Lower leg skin (tissue), 4 donors: ENCODE data around the gene GRIK2. TPM values are rescaled to one million over a fixed set of nuclear protein-coding genes. Genes with fewer than 3 reads are reported as not detected.

Source experiments
- DNase-seq, 2 donors: peaks; one replicate each; pipeline ENCODE4 v3.0.0-alpha.2; 2019; ENCODE audit warnings: low spot score in 2 of 2
- H3K4me3 ChIP-seq: fragments of 200-600 bp; sonication (generic); 2 replicates; pipeline ENCODE4 v1.5.1; 2017; ENCODE audit warnings: mild to moderate bottlenecking, low read depth; ENCODE audit not compliant: poor library complexity, severe bottlenecking
- CTCF ChIP-seq, 3 donors: fragments of 450-650 bp; IDR thresholded peaks; one replicate each; pipeline ENCODE4 v1.5.1; 2016; ENCODE audit warnings: antibody characterized with exemption in 3 of 3, mild to moderate bottlenecking in 3 of 3, moderate library complexity in 2 of 3
- POLR2A ChIP-seq, 2 donors: fragments of 450-650 bp; IDR thresholded peaks; one replicate each; pipeline ENCODE4 v1.6.1; 2016 to 2017; ENCODE audit warnings: antibody characterized with exemption in 2 of 2, mild to moderate bottlenecking in 1 of 2, moderate library complexity in 1 of 2
- WGBS, 2 donors: methylation state at CpG; one replicate each; pipeline ENCODE4 v1.1.5; 2018; 5-methylcytosine and 5-hydroxymethylcytosine counted together
- intact Hi-C: fragments of 100-400 bp; cut with DNase I; formaldehyde crosslinking; loops from one replicate; pipeline ENCODE4 v1.15.0; 2023; ENCODE audit warnings: low total_unique reads
- total RNA-seq, 4 donors: library from RNA; depleted of rRNA; stranded (reverse); fragments of >200 nt; gene quantifications; one replicate each; pipeline ENCODE4 v1.1.0, GENCODE V29; 2016

The GRIK2 gene
- total RNA-seq, 4 donors from 2014 or later: 0.04 to 2.0 (median 0.60) TPM

DNA sequence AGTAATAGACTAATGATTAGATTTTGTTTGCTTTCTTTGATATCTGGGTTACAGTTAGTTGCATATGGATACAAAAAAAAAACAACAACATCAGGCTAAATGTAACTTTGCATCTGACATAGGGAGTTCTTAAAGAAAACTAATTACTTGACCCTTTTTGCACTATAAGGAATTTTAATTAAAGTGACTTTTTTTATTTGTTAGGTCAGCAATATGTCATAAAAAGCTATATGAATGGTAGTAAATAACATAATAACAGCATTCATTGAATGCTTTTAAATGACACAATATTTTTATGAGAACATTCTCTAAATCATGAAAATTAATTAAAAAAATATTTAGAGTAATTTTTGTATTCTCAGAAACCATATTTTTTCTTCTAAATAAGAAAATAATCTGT, 183.6 kb downstream of the GRIK2 start:
- no peak for DNase-seq
- no peak for TF ChIP-seq CTCF (IDR thresholded peaks at IDR 0.05)
- TF ChIP-seq POLR2A (IDR thresholded peaks at IDR 0.05): no peak
- no peak overlapping the region for H3K4me3 ChIP-seq
- intact Hi-C loops: no loop called here

- no peak overlapping the region for H3K4me3 ChIP-seq
- DNase-seq: no peak
- WGBS, 2 donors: 76 to 96% methylated on average over 1 of the region's 1 CpG
- TF ChIP-seq CTCF (IDR thresholded peaks at IDR 0.05) (no peak), POLR2A (IDR thresholded peaks at IDR 0.05) (no peak)
- intact Hi-C loops: no loop called here
These were observed 184.8 kb downstream of the GRIK2 start for GRCh38 chr6:101578306-101578705.

GRCh38 chr6:101582792-101583191, 189.3 kb downstream of the GRIK2 start:
- intact Hi-C loops: no loop called here
- TF ChIP-seq POLR2A (IDR thresholded peaks at IDR 0.05) (no peak), CTCF (IDR thresholded peaks at IDR 0.05) (no peak)
- H3K4me3 ChIP-seq: no peak overlapping the region
- no peak for DNase-seq

- DNase-seq: no peak
- intact Hi-C loops: no loop called here
- TF ChIP-seq CTCF (IDR thresholded peaks at IDR 0.05): no peak
- TF ChIP-seq POLR2A (IDR thresholded peaks at IDR 0.05): no peak
- no peak overlapping the region for H3K4me3 ChIP-seq
These were observed 192.0 kb downstream of the GRIK2 start for GRCh38 chr6:101585501-101585900.

DNA sequence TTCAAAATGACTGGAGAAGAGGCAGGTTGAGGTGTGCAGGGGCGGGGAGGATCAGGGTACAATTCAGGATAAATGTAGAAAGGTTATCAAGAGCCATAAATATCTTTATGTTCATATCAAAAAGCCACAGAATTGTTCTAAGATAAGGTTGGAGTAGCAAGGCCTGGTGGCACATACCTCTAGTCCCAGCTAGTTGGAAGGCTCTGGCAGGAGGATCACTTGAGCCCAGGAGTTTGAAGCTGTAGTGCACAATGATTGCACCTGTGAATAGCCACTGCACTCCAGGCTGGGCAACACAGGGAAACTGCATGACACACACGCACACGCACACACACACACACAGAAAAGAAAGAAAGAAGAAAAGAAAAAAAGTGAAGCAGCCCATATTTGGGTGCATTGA, 194.8 kb downstream of the GRIK2 start:
- WGBS, 2 donors: 87 to 92% methylated on average over 3 of the region's 3 CpGs
- no peak for DNase-seq
- no peak for TF ChIP-seq POLR2A (IDR thresholded peaks at IDR 0.05)
- TF ChIP-seq CTCF (IDR thresholded peaks at IDR 0.05): no peak
- intact Hi-C loops: no loop called here
- no peak overlapping the region for H3K4me3 ChIP-seq

DNA sequence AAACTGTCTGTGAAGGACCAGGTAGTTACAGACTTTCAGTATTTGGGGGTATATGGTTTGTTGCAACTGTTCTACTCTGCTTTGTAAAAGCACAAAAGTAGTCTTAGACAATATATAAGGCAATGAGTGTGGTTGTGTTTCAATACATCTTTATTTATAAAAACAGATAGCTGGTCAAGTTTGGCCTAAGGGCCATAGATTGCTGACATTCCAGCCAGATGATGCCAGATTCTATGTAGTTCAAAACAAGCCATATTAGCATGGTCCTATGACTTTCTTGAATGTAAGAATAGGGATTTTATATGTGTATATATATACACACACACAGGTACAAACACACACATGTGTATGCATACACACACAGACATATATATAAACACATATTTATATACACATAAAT, 201.8 kb downstream of the GRIK2 start:
- no peak overlapping the region for H3K4me3 ChIP-seq
- DNase-seq: no peak
- TF ChIP-seq CTCF (IDR thresholded peaks at IDR 0.05) (no peak), POLR2A (IDR thresholded peaks at IDR 0.05) (no peak)
- intact Hi-C loops: no loop called here
